B cell (primary cell): ENCODE data around the gene EIF2S1.

ENCODE experiments used
- CTCF ChIP-seq: fragments of 200-600 bp; IDR thresholded peaks from one replicate; pipeline ENCODE4 v1.8.0; 2022; ENCODE audit warnings: antibody characterized with exemption, mild to moderate bottlenecking
- EZH2 ChIP-seq: IDR thresholded peaks from 2 replicates; pipeline ENCODE4 v1.6.1; 2012; ENCODE audit warnings: borderline replicate concordance, low read depth, mild to moderate bottlenecking, moderate library complexity, low read length; ENCODE audit not compliant: insufficient read depth, poor library complexity, severe bottlenecking

- no peak for TF ChIP-seq EZH2
- no peak for TF ChIP-seq CTCF
Measured at GRCh38 chr14:67387195-67387594, 27.1 kb downstream of the EIF2S1 start.
